Muscle layer of duodenum (tissue), 2 donors: ENCODE measurements around the gene PADI2.

Experiments used
- H3K27ac ChIP-seq: one replicate; pipeline ENCODE4 v1.7.0; 2013; ENCODE audit warnings: mild to moderate bottlenecking, low read length
- H3K27me3 ChIP-seq: one replicate; pipeline ENCODE4 v1.7.0; 2013; ENCODE audit warnings: low read depth, mild to moderate bottlenecking, control low read depth, low read length
- H3K36me3 ChIP-seq, 2 donors: one replicate each; pipeline ENCODE4 v1.7.0; 2013; ENCODE audit warnings: low read length in 2 of 2, control low read depth in 1 of 2, mild to moderate bottlenecking in 1 of 2; ENCODE audit not compliant: insufficient read depth in 2 of 2, control insufficient read depth in 1 of 2
- H3K4me1 ChIP-seq, 2 donors: one replicate each; pipeline ENCODE4 v1.7.0; 2013; ENCODE audit warnings: low read length in 2 of 2, mild to moderate bottlenecking in 2 of 2, control low read depth in 1 of 2, moderate library complexity in 1 of 2; ENCODE audit not compliant: insufficient read depth in 2 of 2, control insufficient read depth in 1 of 2
- H3K4me3 ChIP-seq, 2 donors: one replicate each; pipeline ENCODE4 v1.7.0; 2013; ENCODE audit warnings: low read length in 2 of 2, low read depth in 1 of 2, mild to moderate bottlenecking in 1 of 2
- H3K9me3 ChIP-seq, 2 donors: one replicate each; pipeline ENCODE4 v1.7.0; 2013; ENCODE audit warnings: low read length in 2 of 2, control low read depth in 1 of 2, mild to moderate bottlenecking in 1 of 2; ENCODE audit not compliant: control insufficient read depth in 1 of 2
- donor health status: healthy.

PADI2 gene

GRCh38 chr1:17158961-17159360 is 39.7 kb upstream of the PADI2 start:
- no peaks in the 10 kb centered on the region for H3K4me1 ChIP-seq
- no peak overlapping the region for H3K4me3 ChIP-seq
- H3K9me3 ChIP-seq, result peaks cover 11 to 19% of the 10 kb centered on the region in 2 donors
- no peak overlapping the region for H3K27ac ChIP-seq
- H3K36me3 ChIP-seq, result no peaks in the 10 kb centered on the region
- H3K27me3 ChIP-seq, result no peaks in the 10 kb centered on the region

- H3K27ac ChIP-seq, result no peak overlapping the region
- H3K4me1 ChIP-seq, result no peaks in the 10 kb centered on the region
Measured at GRCh38 chr1:17156108-17156507, 36.9 kb upstream of the PADI2 start.

GRCh38 chr1:17155257-17155920 is 36.1 kb upstream of the PADI2 start:
- Histone ChIP-seq H3K4me3 (no peak overlapping the region), H3K4me1 (no peaks in the 10 kb centered on the region), H3K36me3 (no peaks in the 10 kb centered on the region), H3K27ac (no peak overlapping the region), H3K9me3 (peaks cover 11 to 29% of the 10 kb centered on the region in 2 donors), H3K27me3 (no peaks in the 10 kb centered on the region)

More at GRCh38 chr1:17156108-17156507, 36.9 kb upstream of the PADI2 start:
- Histone ChIP-seq H3K27me3 (no peaks in the 10 kb centered on the region), H3K4me3 (no peak overlapping the region), H3K9me3 (peaks cover 11 to 29% of the 10 kb centered on the region in 2 donors), H3K36me3 (no peaks in the 10 kb centered on the region)

- H3K27me3 ChIP-seq, result peaks cover 16% of the 10 kb centered on the region
- peaks cover 4 to 15% of the 10 kb centered on the region in 2 donors for H3K9me3 ChIP-seq
- H3K4me3 ChIP-seq, result no peak overlapping the region
- H3K36me3 ChIP-seq, result no peaks in the 10 kb centered on the region
- no peaks in the 10 kb centered on the region for H3K4me1 ChIP-seq
- H3K27ac ChIP-seq, result no peak overlapping the region
Measured at GRCh38 chr1:17149771-17150170, 30.5 kb upstream of the PADI2 start.

GRCh38 chr1:17148950-17149608 is 29.8 kb upstream of the PADI2 start:
- Histone ChIP-seq H3K27ac (no peak overlapping the region), H3K9me3 (peaks cover 0 to 13% of the 10 kb centered on the region in 2 donors), H3K4me3 (no peak overlapping the region), H3K27me3 (peaks cover 16% of the 10 kb centered on the region), H3K4me1 (no peaks in the 10 kb centered on the region), H3K36me3 (no peaks in the 10 kb centered on the region)

GRCh38 chr1:17145648-17146047 is 26.4 kb upstream of the PADI2 start:
- H3K27me3 ChIP-seq, result peaks cover 16% of the 10 kb centered on the region
- H3K27ac ChIP-seq, result no peak overlapping the region
- no peaks in the 10 kb centered on the region for H3K4me1 ChIP-seq
- H3K4me3 ChIP-seq, result no peak overlapping the region
- no peaks in the 10 kb centered on the region for H3K36me3 ChIP-seq
- no peaks in the 10 kb centered on the region for H3K9me3 ChIP-seq

GRCh38 chr1:17143760-17144159 is 24.5 kb upstream of the PADI2 start:
- H3K27ac ChIP-seq, result no peak overlapping the region
- H3K9me3 ChIP-seq, result no peaks in the 10 kb centered on the region
- no peaks in the 10 kb centered on the region for H3K36me3 ChIP-seq
- H3K27me3 ChIP-seq, result peaks cover 3% of the 10 kb centered on the region
- no peaks in the 10 kb centered on the region for H3K4me1 ChIP-seq
- no peak overlapping the region for H3K4me3 ChIP-seq

GRCh38 chr1:17141441-17142197 is 22.4 kb upstream of the PADI2 start:
- H3K27ac ChIP-seq, result no peak overlapping the region
- H3K4me3 ChIP-seq, result no peak overlapping the region

GRCh38 chr1:17140279-17140678 is 21.0 kb upstream of the PADI2 start:
- Histone ChIP-seq H3K27ac (no peak overlapping the region), H3K36me3 (no peaks in the 10 kb centered on the region), H3K4me1 (no peaks in the 10 kb centered on the region), H3K4me3 (no peak overlapping the region), H3K27me3 (peaks cover 5% of the 10 kb centered on the region), H3K9me3 (no peaks in the 10 kb centered on the region)

More at GRCh38 chr1:17141441-17142197, 22.4 kb upstream of the PADI2 start:
- no peaks in the 10 kb centered on the region for H3K9me3 ChIP-seq
- no peaks in the 10 kb centered on the region for H3K36me3 ChIP-seq
- no peaks in the 10 kb centered on the region for H3K4me1 ChIP-seq
- no peaks in the 10 kb centered on the region for H3K27me3 ChIP-seq

GRCh38 chr1:17139637-17140036 is 20.4 kb upstream of the PADI2 start:
- H3K27ac ChIP-seq, result no peak overlapping the region
- H3K36me3 ChIP-seq, result no peaks in the 10 kb centered on the region
- no peak overlapping the region for H3K4me3 ChIP-seq
- H3K27me3 ChIP-seq, result peaks cover 5% of the 10 kb centered on the region
- H3K9me3 ChIP-seq, result no peaks in the 10 kb centered on the region
- H3K4me1 ChIP-seq, result no peaks in the 10 kb centered on the region

- Histone ChIP-seq H3K36me3 (no peaks in the 10 kb centered on the region), H3K27ac (no peak overlapping the region), H3K27me3 (peaks cover 5% of the 10 kb centered on the region), H3K4me1 (no peaks in the 10 kb centered on the region), H3K4me3 (no peak overlapping the region), H3K9me3 (no peaks in the 10 kb centered on the region)
Measured at GRCh38 chr1:17137441-17137840, 18.2 kb upstream of the PADI2 start.
